HCT116 (cell line): ENCODE results near the gene ADORA3. TPM values are rescaled to one million over a fixed set of nuclear protein-coding genes. Genes with fewer than 3 reads are reported as not detected.

Source experiments
- ATAC-seq: fragments of 200-7000 bp; cut with Tn5 transposase; 2 replicates; pipeline ENCODE4 v1.9.1; 2020; ENCODE audit warnings: mild to moderate bottlenecking, moderate library complexity
- BruUV-seq: library from RNA; stranded (reverse); fragments of 400-500 nt; replicated peaks from 2 replicates; lab custom pipeline; 2021; lab: Mats Ljungman, UMichigan
- CTCF ChIA-PET: fragments of 300-600 bp; sonication (Branson Sonifier 250); formaldehyde crosslinking; loops from one replicate; lab custom pipeline; 2021; ENCODE audit warnings: antibody characterized with exemption; lab: Charles Lee
- POLR2A ChIA-PET: fragments of 300-600, 350-600 bp; sonication (Branson Sonifier 250); formaldehyde crosslinking; loops from one replicate; lab custom pipeline; 2021; ENCODE audit warnings: antibody characterized with exemption; lab: Charles Lee
- RAD21 ChIA-PET, 2 experiments: fragments of 300-600 bp; sonication (Branson Sonifier 250); formaldehyde crosslinking; loops; one replicate each; lab custom pipeline; 2023; ENCODE audit warnings: low total read pairs in 2 of 2; ENCODE audit not compliant: uncharacterized antibody in 2 of 2, unreplicated experiment in 2 of 2, low non-redundant PET in 1 of 2; lab: Charles Lee
- DNase-seq: peaks from one replicate; pipeline ENCODE4 v3.0.0-alpha.2; 2010; ENCODE audit warnings: low read depth, low spot score
- H2AFZ ChIP-seq: fragments of 200-600 bp; shearing (Covaris generic), sonication (generic); 2 replicates; pipeline ENCODE4 v1.6.1; 2017; ENCODE audit warnings: low read depth, mixed run types, mixed read lengths, antibody characterized with exemption, low read length; ENCODE audit not compliant: poor library complexity, severe bottlenecking
- H3K27ac ChIP-seq: 2 replicates; pipeline ENCODE4 v1.5.1; 2012; ENCODE audit warnings: low read depth, low read length
- H3K27me3 ChIP-seq: fragments of 200-600 bp; sonication (generic); 2 replicates; pipeline ENCODE4 v1.6.1; 2016; ENCODE audit warnings: mixed run types, low read length, mixed read lengths; ENCODE audit not compliant: insufficient read depth
- H3K36me3 ChIP-seq, 2 experiments: fragments of 200-500 bp in 1 of 2; fragments of 200-600 bp in 1 of 2; sonication (Bioruptor generic) in 1 of 2; sonication (generic) in 1 of 2; 2 replicates each; pipeline versions ENCODE4 v1.5.1 to v1.6.1; 2014 to 2016; ENCODE audit warnings: low read length in 2 of 2, inconsistent platforms in 1 of 2, mixed read lengths in 1 of 2, mixed run types in 1 of 2; ENCODE audit not compliant: insufficient read depth in 2 of 2, control insufficient read depth in 1 of 2
- H3K4me1 ChIP-seq, 2 experiments: fragments of 200-600 bp in 1 of 2; sonication (generic) in 1 of 2; 2 replicates each; pipeline versions ENCODE4 v1.5.1 to v1.6.1; 2012 to 2017; ENCODE audit warnings: low read length in 2 of 2, inconsistent platforms in 1 of 2, mild to moderate bottlenecking in 1 of 2, mixed read lengths in 1 of 2, mixed run types in 1 of 2, moderate library complexity in 1 of 2; ENCODE audit not compliant: insufficient read depth in 2 of 2, control insufficient read depth in 1 of 2
- H3K4me2 ChIP-seq: fragments of 200-600 bp; sonication (generic); 2 replicates; pipeline ENCODE4 v1.6.1; 2017; ENCODE audit warnings: mixed run types, low read length, mixed read lengths
- H3K4me3 ChIP-seq, 2 experiments: fragments of 200-600 bp in 1 of 2; sonication (generic) in 1 of 2; replicated peaks in 1 of 2; 2 replicates each; pipeline ENCODE4 v1.5.1; 2011 to 2016; ENCODE audit warnings: low read length in 2 of 2, control low read depth in 1 of 2, low read depth in 1 of 2, mild to moderate bottlenecking in 1 of 2, mixed read lengths in 1 of 2, mixed run types in 1 of 2
- H3K79me2 ChIP-seq: fragments of 200-600 bp; sonication (generic); 2 replicates; pipeline ENCODE4 v1.6.1; 2017; ENCODE audit warnings: mild to moderate bottlenecking, mixed run types, low read length, moderate library complexity, mixed read lengths; ENCODE audit not compliant: insufficient read depth
- H3K9ac ChIP-seq: fragments of 200-600 bp; sonication (generic); 2 replicates; pipeline ENCODE4 v1.6.1; 2016; ENCODE audit warnings: low read length, mixed read lengths
- H3K9me2 ChIP-seq: fragments of 200-600 bp; sonication (generic), shearing (Covaris generic); 2 replicates; pipeline ENCODE4 v1.6.1; 2017; ENCODE audit warnings: mixed run types, mild to moderate bottlenecking, moderate library complexity; ENCODE audit not compliant: insufficient read depth
- H3K9me3 ChIP-seq, 2 experiments: fragments of 200-500 bp in 1 of 2; fragments of 200-600 bp in 1 of 2; sonication (Bioruptor generic) in 1 of 2; sonication (generic) in 1 of 2; 2 replicates each; pipeline ENCODE4 v1.6.1; 2014 to 2017; ENCODE audit warnings: low read length in 2 of 2, mixed read lengths in 2 of 2, inconsistent platforms in 1 of 2, low read depth in 1 of 2, mild to moderate bottlenecking in 1 of 2, mixed run types in 1 of 2, moderate library complexity in 1 of 2; ENCODE audit not compliant: control insufficient read depth in 1 of 2, insufficient read depth in 1 of 2
- H4K20me1 ChIP-seq: fragments of 200-600 bp; sonication (generic), shearing (Covaris generic); 2 replicates; pipeline ENCODE4 v1.6.1; 2017; ENCODE audit warnings: mixed run types, mild to moderate bottlenecking, moderate library complexity; ENCODE audit not compliant: insufficient read depth
- CBX3 ChIP-seq: IDR thresholded peaks from 2 replicates; pipeline ENCODE4 v1.6.1; 2012; ENCODE audit warnings: low read depth
- EGR1 ChIP-seq: IDR thresholded peaks from 2 replicates; pipeline ENCODE4 v1.6.1; 2012; ENCODE audit warnings: low read depth
- ELF1 ChIP-seq: IDR thresholded peaks from 2 replicates; pipeline ENCODE4 v1.6.1; 2012; ENCODE audit warnings: low read depth, borderline replicate concordance
- EZH2 ChIP-seq: fragments of 200-600 bp; sonication (generic); IDR thresholded peaks from 2 replicates; pipeline ENCODE4 v1.6.1; 2017; ENCODE audit warnings: antibody characterized with exemption, mixed run types
- EZH2phosphoT487 ChIP-seq: fragments of 200-600 bp; IDR thresholded peaks from 2 replicates; pipeline ENCODE4 v1.6.1; 2018; ENCODE audit warnings: antibody characterized with exemption, borderline replicate concordance
- FOSL1 ChIP-seq: IDR thresholded peaks from 2 replicates; pipeline ENCODE4 v1.6.1; 2012; ENCODE audit warnings: low read depth
- MAX ChIP-seq: IDR thresholded peaks from 2 replicates; pipeline ENCODE4 v1.6.1; 2012
- POLR2AphosphoS5 ChIP-seq: IDR thresholded peaks from 2 replicates; pipeline ENCODE4 v1.6.1; 2011; ENCODE audit warnings: mild to moderate bottlenecking, low read depth, low read length, moderate library complexity
- RAD21 ChIP-seq: IDR thresholded peaks from 2 replicates; pipeline ENCODE4 v1.6.1; 2012; ENCODE audit warnings: low read depth, mild to moderate bottlenecking
- SIN3A ChIP-seq: IDR thresholded peaks from 2 replicates; pipeline ENCODE4 v1.6.1; 2012; ENCODE audit warnings: low read depth
- SP1 ChIP-seq: IDR thresholded peaks from 2 replicates; pipeline ENCODE4 v1.6.1; 2012; ENCODE audit warnings: low read depth
- TCF7L2 ChIP-seq: IDR thresholded peaks from 2 replicates; pipeline ENCODE4 v1.7.0; 2011; ENCODE audit warnings: borderline replicate concordance, inconsistent platforms; ENCODE audit not compliant: insufficient read depth, insufficient read length; ENCODE audit errors: extremely low read depth
- ZFX ChIP-seq: fragments of 450-650 bp; IDR thresholded peaks from 2 replicates; pipeline ENCODE4 v1.6.1; 2017
- intact Hi-C: fragments of 100-400 bp; cut with micrococcal nuclease; formaldehyde crosslinking; loops from 2 replicates; pipeline ENCODE4 v1.10.0; 2022
- total RNA-seq: library from RNA; stranded (reverse); gene quantifications from one replicate; pipeline ENCODE4 v1.2.1, GENCODE V29; 2021; ENCODE audit not compliant: unreplicated experiment
- TF ChIP-seq, protein P1 (sequence below): IDR thresholded peaks from 2 replicates; pipeline ENCODE4 v1.6.1; 2012
- TF ChIP-seq, protein P2 (sequence below): IDR thresholded peaks from 2 replicates; pipeline ENCODE4 v1.6.1; 2011; ENCODE audit warnings: mild to moderate bottlenecking, low read length, moderate library complexity; ENCODE audit not compliant: insufficient replicate concordance; ENCODE audit errors: extremely low read depth

The ADORA3 gene
- total RNA-seq, 1 experiment from 2014 or later: not detected

GRCh38 chr1:111471012-111471411 is 32.4 kb downstream of the ADORA3 start:
- no peak overlapping the region for H2AFZ ChIP-seq
- no peak overlapping the region for H3K9ac ChIP-seq
- H3K4me1 ChIP-seq: no peaks in the 10 kb centered on the region
- intact Hi-C loops: no loop called here
- CTCF ChIA-PET: no interaction called here
- H3K79me2 ChIP-seq: no peaks in the 10 kb centered on the region
- POLR2A ChIA-PET: no interaction called here
- no peaks in the 10 kb centered on the region for H3K9me2 ChIP-seq
- H3K36me3 ChIP-seq: no peaks in the 10 kb centered on the region
- no peak for DNase-seq
- RAD21 ChIA-PET: no interaction called here
- no peaks in the 10 kb centered on the region for H3K9me3 ChIP-seq
- H3K4me2 ChIP-seq: no peak overlapping the region
- ATAC-seq: no peak
- no peaks in the 10 kb centered on the region for H3K27me3 ChIP-seq
- H3K27ac ChIP-seq: no peak overlapping the region
- H4K20me1 ChIP-seq: no peaks in the 10 kb centered on the region
- no peak overlapping the region for H3K4me3 ChIP-seq
- BruUV-seq: no TSS peak
- no peak for TF ChIP-seq EGR1
- no peak for TF ChIP-seq POLR2AphosphoS5
- TF ChIP-seq EZH2: no peak
- TF ChIP-seq ELF1: no peak
- TF ChIP-seq SP1: no peak
- no peak for TF ChIP-seq ZFX
- TF ChIP-seq, protein P1, sequence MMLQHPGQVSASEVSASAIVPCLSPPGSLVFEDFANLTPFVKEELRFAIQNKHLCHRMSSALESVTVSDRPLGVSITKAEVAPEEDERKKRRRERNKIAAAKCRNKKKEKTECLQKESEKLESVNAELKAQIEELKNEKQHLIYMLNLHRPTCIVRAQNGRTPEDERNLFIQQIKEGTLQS: no peak
- TF ChIP-seq, protein P2, sequence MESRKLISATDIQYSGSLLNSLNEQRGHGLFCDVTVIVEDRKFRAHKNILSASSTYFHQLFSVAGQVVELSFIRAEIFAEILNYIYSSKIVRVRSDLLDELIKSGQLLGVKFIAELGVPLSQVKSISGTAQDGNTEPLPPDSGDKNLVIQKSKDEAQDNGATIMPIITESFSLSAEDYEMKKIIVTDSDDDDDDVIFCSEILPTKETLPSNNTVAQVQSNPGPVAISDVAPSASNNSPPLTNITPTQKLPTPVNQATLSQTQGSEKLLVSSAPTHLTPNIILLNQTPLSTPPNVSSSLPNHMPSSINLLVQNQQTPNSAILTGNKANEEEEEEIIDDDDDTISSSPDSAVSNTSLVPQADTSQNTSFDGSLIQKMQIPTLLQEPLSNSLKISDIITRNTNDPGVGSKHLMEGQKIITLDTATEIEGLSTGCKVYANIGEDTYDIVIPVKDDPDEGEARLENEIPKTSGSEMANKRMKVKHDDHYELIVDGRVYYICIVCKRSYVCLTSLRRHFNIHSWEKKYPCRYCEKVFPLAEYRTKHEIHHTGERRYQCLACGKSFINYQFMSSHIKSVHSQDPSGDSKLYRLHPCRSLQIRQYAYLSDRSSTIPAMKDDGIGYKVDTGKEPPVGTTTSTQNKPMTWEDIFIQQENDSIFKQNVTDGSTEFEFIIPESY: no peak
- TF ChIP-seq RAD21: no peak
- TF ChIP-seq SIN3A: no peak
- TF ChIP-seq TCF7L2: no peak
- TF ChIP-seq MAX: no peak
- no peak for TF ChIP-seq EZH2phosphoT487
- TF ChIP-seq FOSL1: no peak
- TF ChIP-seq CBX3: no peak
